ENCODE data around the gene TEC.

DNA sequence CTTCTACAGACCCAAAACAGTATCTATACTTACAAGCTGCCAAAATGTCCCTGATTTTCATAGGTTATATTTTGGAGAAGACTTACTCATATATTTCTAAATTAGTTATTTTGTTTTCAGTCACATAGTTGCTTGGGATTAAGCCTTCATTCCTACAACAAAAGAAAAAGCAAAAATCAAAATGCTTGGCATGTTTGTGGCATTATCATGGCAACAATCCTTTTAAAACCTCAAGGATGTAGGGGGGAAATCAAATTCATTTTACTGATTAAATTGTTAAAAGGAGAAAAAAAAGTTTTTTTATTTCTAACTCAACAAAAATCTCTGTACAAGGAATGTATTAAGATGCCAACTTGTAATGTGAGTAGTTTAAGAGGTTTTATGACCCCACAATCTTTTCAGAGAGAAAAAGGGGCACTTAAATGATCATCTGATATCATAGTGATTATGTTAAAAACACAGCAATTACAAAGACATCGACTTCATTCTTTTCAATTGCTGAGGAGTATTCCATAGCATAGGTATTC, 159.1 kb downstream of the TEC start:
- TF ChIP-seq, protein P1, sequence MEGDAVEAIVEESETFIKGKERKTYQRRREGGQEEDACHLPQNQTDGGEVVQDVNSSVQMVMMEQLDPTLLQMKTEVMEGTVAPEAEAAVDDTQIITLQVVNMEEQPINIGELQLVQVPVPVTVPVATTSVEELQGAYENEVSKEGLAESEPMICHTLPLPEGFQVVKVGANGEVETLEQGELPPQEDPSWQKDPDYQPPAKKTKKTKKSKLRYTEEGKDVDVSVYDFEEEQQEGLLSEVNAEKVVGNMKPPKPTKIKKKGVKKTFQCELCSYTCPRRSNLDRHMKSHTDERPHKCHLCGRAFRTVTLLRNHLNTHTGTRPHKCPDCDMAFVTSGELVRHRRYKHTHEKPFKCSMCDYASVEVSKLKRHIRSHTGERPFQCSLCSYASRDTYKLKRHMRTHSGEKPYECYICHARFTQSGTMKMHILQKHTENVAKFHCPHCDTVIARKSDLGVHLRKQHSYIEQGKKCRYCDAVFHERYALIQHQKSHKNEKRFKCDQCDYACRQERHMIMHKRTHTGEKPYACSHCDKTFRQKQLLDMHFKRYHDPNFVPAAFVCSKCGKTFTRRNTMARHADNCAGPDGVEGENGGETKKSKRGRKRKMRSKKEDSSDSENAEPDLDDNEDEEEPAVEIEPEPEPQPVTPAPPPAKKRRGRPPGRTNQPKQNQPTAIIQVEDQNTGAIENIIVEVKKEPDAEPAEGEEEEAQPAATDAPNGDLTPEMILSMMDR (IDR thresholded peaks at IDR 0.05) = no peak
- TF ChIP-seq TCF7L2 (IDR thresholded peaks at IDR 0.05; ENCODE audit: low read depth, low read length) = no peak

All from Panc1 (cell line).